Testis (tissue), 2 donors: ENCODE results near the gene SDK1.

ENCODE experiments used
- POLR2A ChIP-seq: fragments of 450-650 bp; IDR thresholded peaks from one replicate; pipeline ENCODE4 v1.6.1; 2017; ENCODE audit warnings: antibody characterized with exemption, mild to moderate bottlenecking, moderate library complexity
- TF ChIP-seq, protein P1 (sequence below), 3 experiments: fragments of 450-650 bp in 2 of 3; fragments of 200-600 bp in 1 of 3; sonication (generic) in 1 of 3; IDR thresholded peaks; one replicate each; pipeline ENCODE4 v1.5.1; 2016 to 2019; ENCODE audit warnings: antibody characterized with exemption in 3 of 3, mild to moderate bottlenecking in 2 of 3, moderate library complexity in 1 of 3

- TF ChIP-seq, protein P1, sequence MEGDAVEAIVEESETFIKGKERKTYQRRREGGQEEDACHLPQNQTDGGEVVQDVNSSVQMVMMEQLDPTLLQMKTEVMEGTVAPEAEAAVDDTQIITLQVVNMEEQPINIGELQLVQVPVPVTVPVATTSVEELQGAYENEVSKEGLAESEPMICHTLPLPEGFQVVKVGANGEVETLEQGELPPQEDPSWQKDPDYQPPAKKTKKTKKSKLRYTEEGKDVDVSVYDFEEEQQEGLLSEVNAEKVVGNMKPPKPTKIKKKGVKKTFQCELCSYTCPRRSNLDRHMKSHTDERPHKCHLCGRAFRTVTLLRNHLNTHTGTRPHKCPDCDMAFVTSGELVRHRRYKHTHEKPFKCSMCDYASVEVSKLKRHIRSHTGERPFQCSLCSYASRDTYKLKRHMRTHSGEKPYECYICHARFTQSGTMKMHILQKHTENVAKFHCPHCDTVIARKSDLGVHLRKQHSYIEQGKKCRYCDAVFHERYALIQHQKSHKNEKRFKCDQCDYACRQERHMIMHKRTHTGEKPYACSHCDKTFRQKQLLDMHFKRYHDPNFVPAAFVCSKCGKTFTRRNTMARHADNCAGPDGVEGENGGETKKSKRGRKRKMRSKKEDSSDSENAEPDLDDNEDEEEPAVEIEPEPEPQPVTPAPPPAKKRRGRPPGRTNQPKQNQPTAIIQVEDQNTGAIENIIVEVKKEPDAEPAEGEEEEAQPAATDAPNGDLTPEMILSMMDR (IDR thresholded peaks at IDR 0.05) = no peak
- no peak for TF ChIP-seq POLR2A
Measured at GRCh38 chr7:3955026-3955425, 654.0 kb downstream of the SDK1 start.
